Thoracic aorta (tissue), 2 donors: ENCODE results near the gene FGF7. TPM values are rescaled to one million over a fixed set of nuclear protein-coding genes. Genes with fewer than 3 reads are reported as not detected.

Experiments
- ATAC-seq: fragments of 150-250 bp; one replicate; pipeline ENCODE4 v1.8.0; 2017; ENCODE audit warnings: low read depth; ENCODE audit not compliant: insufficient number of reproducible peaks, low FRiP score
- DNase-seq: peaks from one replicate; pipeline ENCODE4 v3.0.0-alpha.2; 2020; ENCODE audit warnings: low spot score
- H3K27ac ChIP-seq, 2 donors: fragments of 200-600 bp; sonication (generic); 1 replicate in 1 of 2; 2 replicates in 1 of 2; pipeline ENCODE4 v1.5.1; 2016; ENCODE audit warnings: mild to moderate bottlenecking in 2 of 2, moderate library complexity in 2 of 2
- H3K27me3 ChIP-seq: fragments of 200-600 bp; sonication (generic); replicated peaks from 2 replicates; pipeline ENCODE4 v1.6.0; 2016; ENCODE audit warnings: mild to moderate bottlenecking; ENCODE audit not compliant: insufficient read depth
- H3K36me3 ChIP-seq: fragments of 200-600 bp; sonication (generic); one replicate; pipeline ENCODE4 v1.5.1; 2016
- H3K4me1 ChIP-seq, 2 donors: fragments of 200-600 bp; sonication (generic); 1 replicate in 1 of 2; 2 replicates in 1 of 2; pipeline versions ENCODE4 v1.5.1 to v1.6.0; 2016; ENCODE audit warnings: low read depth in 2 of 2, mild to moderate bottlenecking in 1 of 2; ENCODE audit not compliant: control insufficient read depth in 1 of 2
- H3K4me3 ChIP-seq: fragments of 200-600 bp; sonication (generic); 2 replicates; pipeline ENCODE4 v1.5.1; 2016; ENCODE audit warnings: mild to moderate bottlenecking
- H3K9me3 ChIP-seq: fragments of 200-600 bp; sonication (generic); 2 replicates; pipeline ENCODE4 v1.5.1; 2016
- total RNA-seq, 2 donors: library from RNA; depleted of rRNA; stranded (reverse); fragments of >200 nt; gene quantifications; one replicate each; pipeline versions ENCODE4 v1.1.0 to v1.2.3, GENCODE V29; 2016
- TF ChIP-seq, protein P1 (sequence below): fragments of 200-600 bp; sonication (generic); IDR thresholded peaks from one replicate; pipeline ENCODE4 v1.5.1; 2019; ENCODE audit warnings: antibody characterized with exemption

Gene FGF7
- total RNA-seq, 2 donors from 2014 or later, result 12.7 to 63.6 TPM

DNA sequence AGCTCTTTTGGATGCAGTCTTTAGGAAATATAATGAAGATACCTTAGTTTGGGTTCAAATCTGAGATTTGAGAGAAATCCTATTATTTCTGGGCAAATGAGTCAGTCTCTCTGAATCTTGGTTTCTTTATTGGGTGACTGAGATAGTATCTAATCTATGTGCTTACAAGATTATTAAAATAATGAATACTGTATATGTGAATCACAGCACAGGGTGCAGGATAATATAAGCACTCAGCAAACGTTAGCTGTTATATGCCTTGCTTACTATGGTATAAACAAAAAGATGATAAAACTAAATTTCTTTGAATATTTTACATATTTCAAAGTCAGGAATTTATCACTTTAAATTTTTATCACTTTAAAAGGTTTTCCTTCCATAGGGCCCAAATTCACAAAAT is 29.6 kb downstream of the FGF7 start:
- Histone ChIP-seq H3K36me3 (no peaks in the 10 kb centered on the region), H3K9me3 (no peaks in the 10 kb centered on the region), H3K27ac (no peak overlapping the region), H3K4me3 (no peak overlapping the region), H3K4me1 (no peaks in the 10 kb centered on the region), H3K27me3 (no peaks in the 10 kb centered on the region)
- ATAC-seq (no peak), DNase-seq (no peak)
- TF ChIP-seq, protein P1, sequence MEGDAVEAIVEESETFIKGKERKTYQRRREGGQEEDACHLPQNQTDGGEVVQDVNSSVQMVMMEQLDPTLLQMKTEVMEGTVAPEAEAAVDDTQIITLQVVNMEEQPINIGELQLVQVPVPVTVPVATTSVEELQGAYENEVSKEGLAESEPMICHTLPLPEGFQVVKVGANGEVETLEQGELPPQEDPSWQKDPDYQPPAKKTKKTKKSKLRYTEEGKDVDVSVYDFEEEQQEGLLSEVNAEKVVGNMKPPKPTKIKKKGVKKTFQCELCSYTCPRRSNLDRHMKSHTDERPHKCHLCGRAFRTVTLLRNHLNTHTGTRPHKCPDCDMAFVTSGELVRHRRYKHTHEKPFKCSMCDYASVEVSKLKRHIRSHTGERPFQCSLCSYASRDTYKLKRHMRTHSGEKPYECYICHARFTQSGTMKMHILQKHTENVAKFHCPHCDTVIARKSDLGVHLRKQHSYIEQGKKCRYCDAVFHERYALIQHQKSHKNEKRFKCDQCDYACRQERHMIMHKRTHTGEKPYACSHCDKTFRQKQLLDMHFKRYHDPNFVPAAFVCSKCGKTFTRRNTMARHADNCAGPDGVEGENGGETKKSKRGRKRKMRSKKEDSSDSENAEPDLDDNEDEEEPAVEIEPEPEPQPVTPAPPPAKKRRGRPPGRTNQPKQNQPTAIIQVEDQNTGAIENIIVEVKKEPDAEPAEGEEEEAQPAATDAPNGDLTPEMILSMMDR, result no peak

DNA sequence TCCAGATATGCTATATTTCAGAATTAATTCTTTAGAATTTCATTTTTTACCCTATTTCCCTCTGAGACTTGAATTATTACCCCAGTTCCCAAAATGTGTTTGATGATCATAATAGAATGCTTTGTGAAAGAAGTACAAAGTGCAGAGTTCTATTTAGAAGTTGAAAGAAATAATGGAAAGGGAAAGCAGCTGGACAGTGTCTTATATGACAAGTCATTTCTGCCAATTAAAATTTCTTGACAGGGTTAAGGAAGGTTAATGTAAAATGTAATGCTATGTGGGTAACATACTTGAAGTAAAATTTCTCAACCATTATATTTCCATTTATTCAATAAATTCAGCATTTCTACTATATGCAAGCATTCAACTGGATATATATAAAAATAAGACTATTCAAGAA is 33.1 kb downstream of the FGF7 start:
- ATAC-seq, result no peak
- no peak overlapping the region for H3K4me3 ChIP-seq
- H3K4me1 ChIP-seq, result no peaks in the 10 kb centered on the region
- TF ChIP-seq, protein P1, result no peak
- H3K36me3 ChIP-seq, result no peaks in the 10 kb centered on the region
- no peak overlapping the region for H3K27ac ChIP-seq
- DNase-seq, result no peak
- H3K9me3 ChIP-seq, result no peaks in the 10 kb centered on the region
- no peaks in the 10 kb centered on the region for H3K27me3 ChIP-seq

DNA sequence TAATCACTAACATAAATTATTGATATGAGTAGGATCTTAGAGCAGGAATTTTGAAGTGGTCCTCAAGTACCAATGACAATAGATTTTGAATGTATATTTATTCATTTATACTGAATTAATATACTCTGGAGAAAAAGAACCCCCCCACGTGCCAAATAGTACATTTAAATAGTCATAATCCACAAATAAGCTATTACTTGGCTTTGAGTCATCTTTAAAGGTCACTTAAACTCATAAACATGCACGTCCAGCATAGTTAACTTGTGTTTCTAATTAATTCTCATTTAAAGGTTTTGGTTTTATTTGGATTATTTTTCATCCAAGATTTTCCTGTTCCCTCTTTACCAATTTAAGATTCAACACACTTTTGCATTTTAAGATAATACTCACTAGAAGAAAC is 35.1 kb downstream of the FGF7 start:
- TF ChIP-seq, protein P1, result no peak
- no peaks in the 10 kb centered on the region for H3K36me3 ChIP-seq
- ATAC-seq (no peak), DNase-seq (no peak)
- H3K9me3 ChIP-seq, result no peaks in the 10 kb centered on the region
- H3K27me3 ChIP-seq, result no peaks in the 10 kb centered on the region
- H3K4me3 ChIP-seq, result no peak overlapping the region
- peaks cover 10 to 11% of the 10 kb centered on the region in 2 donors for H3K4me1 ChIP-seq
- no peak overlapping the region for H3K27ac ChIP-seq

DNA sequence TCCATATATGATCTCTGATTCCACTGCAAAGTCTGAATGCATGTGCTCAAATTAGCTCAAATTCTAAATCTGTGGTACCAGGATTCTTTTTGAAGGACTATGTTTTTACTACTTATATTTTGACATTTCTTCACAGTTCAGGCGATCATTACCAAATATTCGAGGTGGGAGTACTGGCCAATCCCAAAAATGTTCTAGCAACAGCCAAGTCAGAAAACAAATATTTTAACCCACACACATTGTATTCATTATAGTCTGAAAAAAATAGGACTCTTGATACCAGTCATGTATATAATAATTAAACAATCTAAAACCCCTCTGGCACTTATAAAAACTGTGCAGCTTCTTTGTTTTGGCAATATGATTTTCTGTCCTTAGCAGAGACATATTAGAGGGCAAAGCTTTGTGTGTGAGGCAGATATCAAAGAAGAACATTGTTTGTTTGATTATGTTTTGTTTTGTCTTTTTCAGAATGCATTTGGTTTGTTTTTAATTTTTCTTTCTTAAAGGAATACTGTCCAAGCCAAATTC is 37.4 kb downstream of the FGF7 start:
- TF ChIP-seq, protein P1, result no peak
- Histone ChIP-seq H3K4me1 (peaks cover 10 to 11% of the 10 kb centered on the region in 2 donors), H3K4me3 (no peak overlapping the region), H3K27ac (no peak overlapping the region), H3K27me3 (no peaks in the 10 kb centered on the region), H3K36me3 (no peaks in the 10 kb centered on the region), H3K9me3 (no peaks in the 10 kb centered on the region)
- DNase-seq (no peak), ATAC-seq (no peak)

DNA sequence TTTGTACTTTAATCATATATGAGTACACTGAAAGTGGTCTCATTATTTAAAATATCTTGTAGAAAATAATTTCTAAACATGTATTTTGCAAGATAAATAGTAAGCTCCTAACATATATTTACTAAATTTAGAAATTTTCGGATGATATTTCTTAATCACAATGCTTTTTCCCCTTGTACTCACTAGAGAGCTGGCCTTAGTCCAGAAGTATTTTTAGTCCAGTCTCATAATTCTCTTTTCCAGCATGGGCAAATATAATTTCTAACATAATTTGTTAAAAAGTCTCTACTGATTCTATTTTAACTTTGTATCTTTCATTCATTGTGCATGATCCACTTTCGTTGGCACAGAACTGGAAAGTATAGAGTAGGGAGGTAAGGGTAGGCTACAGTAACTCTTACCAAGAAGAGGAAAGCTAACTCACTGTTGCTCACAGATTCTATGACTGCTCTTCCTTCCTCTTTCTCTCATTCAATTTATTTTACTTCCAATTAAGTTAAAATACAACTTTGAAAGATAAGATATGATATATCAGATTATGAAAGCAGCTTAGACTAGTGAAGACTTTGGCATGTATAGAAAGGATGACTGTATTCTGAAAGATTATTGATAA is 39.3 kb downstream of the FGF7 start:
- Histone ChIP-seq H3K9me3 (no peaks in the 10 kb centered on the region), H3K4me1 (peaks cover 11 to 18% of the 10 kb centered on the region in 2 donors), H3K27me3 (no peaks in the 10 kb centered on the region), H3K4me3 (no peak overlapping the region), H3K36me3 (no peaks in the 10 kb centered on the region), H3K27ac (no peak overlapping the region)
- DNase-seq (no peak), ATAC-seq (no peak)
- TF ChIP-seq, protein P1, result no peak
